Measurements from ENCODE around the gene RTP5. TPM values are rescaled to one million over a fixed set of nuclear protein-coding genes. Genes with fewer than 3 reads are reported as not detected.
"Not testable (repeated sequence)": the region's sequence is repeated elsewhere in the genome, so short reads cannot be mapped to it uniquely, and the experiment has no call there.

Gene RTP5
- total and polyA plus RNA-seq, 2 donors (not counting 3 experiments of a cell fraction or from before 2014, with no cell fraction given): not detected

- Histone ChIP-seq H3K9ac (replicated peaks; ENCODE audit: extremely low read depth, insufficient read depth, low read length) (no peak overlapping the region), H3K4me2 (ENCODE audit: insufficient read depth, low read length) (no peak overlapping the region), H3K36me3 (ENCODE audit: control insufficient read depth in 2 of 2, extremely low read depth in 1 of 2, insufficient read depth in 2 of 2, low read length in 2 of 2) (no peaks in the 10 kb centered on the region), H3K9me3 (replicated peaks; ENCODE audit: control insufficient read depth, insufficient read depth, low read length) (no peaks in the 10 kb centered on the region), H4K20me1 (replicated peaks; ENCODE audit: control insufficient read depth, extremely low read depth, insufficient read depth, low read length) (no peaks in the 10 kb centered on the region), H2AFZ (ENCODE audit: low read depth, low read length) (no peak overlapping the region), H3K9me1 (replicated peaks; ENCODE audit: control insufficient read depth, extremely low read depth, insufficient read depth, low read length) (no peaks in the 10 kb centered on the region), H3K4me1 (ENCODE audit: control insufficient read depth, extremely low read depth, insufficient read depth, low read length) (no peaks in the 10 kb centered on the region), H3K4me3 (replicated peaks in 1 of 3; ENCODE audit: insufficient read depth in 1 of 3, low read depth in 1 of 3, low read length in 3 of 3) (no peak overlapping the region), H3K27me3 (ENCODE audit: control insufficient read depth in 2 of 2, insufficient read depth in 2 of 2, low read length in 2 of 2) (peaks cover 2% of the 10 kb centered on the region in 2 experiments), H3K79me2 (ENCODE audit: control insufficient read depth, insufficient read depth, low read length) (no peaks in the 10 kb centered on the region), H3K27ac (ENCODE audit: insufficient read depth, low read depth, low read length) (no peak overlapping the region)
- BruUV-seq (replicated peaks): no TSS peak
- dilution Hi-C loops (cut with MboI; ENCODE audit: extremely low pct_ligation_motif_present, low sequenced_read_pairs): no loop called here
- POLR2A ChIA-PET: no interaction called here
- CTCF ChIA-PET: no interaction called here
- TF ChIP-seq POLR2A (IDR thresholded peaks at IDR 0.05; ENCODE audit: low read depth, low read length) (no peak), GATA2 (IDR thresholded peaks at IDR 0.05; ENCODE audit: insufficient read depth, insufficient read length, low read depth, low read length) (no peak), EZH2 (IDR thresholded peaks at IDR 0.05; ENCODE audit: borderline replicate concordance, low read depth, low read length, severe bottlenecking) (no peak), FOS (IDR thresholded peaks at IDR 0.05; ENCODE audit: borderline replicate concordance, insufficient read depth, low read length) (no peak), POLR2AphosphoS5 (IDR thresholded peaks at IDR 0.05; ENCODE audit: insufficient read depth, low read depth, low read length) (no peak)
- intact Hi-C loops (cut with micrococcal nuclease): no loop called here
- FAIRE-seq: no peak
- DNase-seq (ENCODE audit: low read depth, low spot score): no peak
Measured at GRCh38 chr2:241905716-241906377, 36.3 kb downstream of the RTP5 start.

DNA sequence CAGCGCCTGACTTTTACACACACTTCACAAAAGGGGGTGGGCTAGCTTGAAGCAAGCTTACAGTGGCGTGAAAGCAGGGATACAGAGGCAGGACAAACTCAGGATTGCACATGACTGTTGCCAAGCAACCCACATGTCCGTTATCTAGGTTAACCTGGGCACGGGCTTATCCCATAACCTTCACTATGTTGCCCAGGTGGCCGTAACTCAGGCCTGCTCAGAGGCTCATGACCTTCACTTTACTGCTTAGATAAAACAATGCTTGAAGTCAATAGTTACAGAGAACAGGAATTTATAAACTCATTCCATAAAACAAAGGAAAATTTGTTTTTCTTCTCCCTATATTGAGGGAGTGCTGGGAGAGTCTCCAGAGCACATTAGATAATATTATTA is 36.8 kb downstream of the RTP5 start:
- POLR2A ChIA-PET; H3K27ac ChIP-seq (ENCODE audit: insufficient read depth, low read depth, low read length); H3K9me1 ChIP-seq (replicated peaks; ENCODE audit: control insufficient read depth, extremely low read depth, insufficient read depth, low read length); H3K4me1 ChIP-seq (ENCODE audit: control insufficient read depth, extremely low read depth, insufficient read depth, low read length); H3K9me3 ChIP-seq (replicated peaks; ENCODE audit: control insufficient read depth, insufficient read depth, low read length); FAIRE-seq; intact Hi-C loops (cut with micrococcal nuclease); H3K27me3 ChIP-seq (ENCODE audit: control insufficient read depth in 2 of 2, insufficient read depth in 2 of 2, low read length in 2 of 2); H3K9ac ChIP-seq (replicated peaks; ENCODE audit: extremely low read depth, insufficient read depth, low read length); H3K36me3 ChIP-seq (ENCODE audit: control insufficient read depth in 2 of 2, extremely low read depth in 1 of 2, insufficient read depth in 2 of 2, low read length in 2 of 2); H3K4me3 ChIP-seq (replicated peaks in 1 of 3; ENCODE audit: insufficient read depth in 1 of 3, low read depth in 1 of 3, low read length in 3 of 3); H4K20me1 ChIP-seq (replicated peaks; ENCODE audit: control insufficient read depth, extremely low read depth, insufficient read depth, low read length); dilution Hi-C loops (cut with MboI; ENCODE audit: extremely low pct_ligation_motif_present, low sequenced_read_pairs); BruUV-seq (replicated peaks); CTCF ChIA-PET; H3K79me2 ChIP-seq (ENCODE audit: control insufficient read depth, insufficient read depth, low read length); H3K4me2 ChIP-seq (ENCODE audit: insufficient read depth, low read length); H2AFZ ChIP-seq (ENCODE audit: low read depth, low read length); DNase-seq (ENCODE audit: low read depth, low spot score): not testable (repeated sequence)
